ENCODE measurements around the gene OLFM1. TPM values are rescaled to one million over a fixed set of nuclear protein-coding genes. Genes with fewer than 3 reads are reported as not detected.

The OLFM1 gene
- total RNA-seq, 1 experiment from 2014 or later = 0.44 TPM

DNA sequence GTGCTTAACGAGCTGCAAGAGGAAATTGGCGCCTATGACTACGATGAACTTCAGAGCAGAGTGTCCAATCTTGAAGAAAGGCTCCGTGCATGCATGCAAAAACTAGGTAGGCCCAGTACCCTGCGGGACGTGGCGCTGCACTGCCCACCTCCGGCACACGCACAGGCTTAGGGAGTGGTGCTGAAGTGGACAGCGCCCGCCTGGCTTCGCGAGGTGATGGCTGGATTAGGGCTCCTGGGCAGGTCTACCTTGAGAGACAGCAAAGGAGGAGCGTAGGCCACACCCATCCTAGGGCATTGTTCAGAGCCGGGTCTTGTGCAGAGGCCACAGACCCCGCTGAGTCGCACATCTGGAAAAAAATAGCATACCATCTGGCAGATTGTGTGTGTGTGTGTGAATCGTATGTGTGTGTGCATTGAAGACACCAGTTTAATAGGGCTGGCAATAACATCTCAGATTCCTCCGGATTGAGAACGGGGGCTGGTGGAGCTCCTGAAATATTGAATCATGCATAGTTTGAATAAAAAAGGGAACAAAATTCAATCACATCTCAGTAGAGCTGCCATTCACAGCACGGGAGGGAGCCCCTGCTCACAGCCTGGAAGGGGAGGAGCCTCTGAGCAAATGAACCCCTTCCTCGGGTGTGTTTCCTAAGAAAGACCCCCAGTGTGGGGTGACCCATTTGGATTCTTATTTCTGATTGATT, 11.1 kb downstream of the OLFM1 start:
- no peak overlapping the region for H3K4me3 ChIP-seq (ENCODE audit: low read length)
- H2AFZ ChIP-seq (ENCODE audit: low read length) = no peak overlapping the region
- no peak overlapping the region for H3K9ac ChIP-seq (ENCODE audit: low read length)
- no peaks in the 10 kb centered on the region for H3K9me2 ChIP-seq (replicated peaks; ENCODE audit: low read length)
- no peak overlapping the region for H3K4me2 ChIP-seq (ENCODE audit: low read length)
- ATAC-seq (no peak), DNase-seq (peak; percentile 4)
- H4K20me1 ChIP-seq (ENCODE audit: low read length) = no peaks in the 10 kb centered on the region
- TF ChIP-seq, protein P1, sequence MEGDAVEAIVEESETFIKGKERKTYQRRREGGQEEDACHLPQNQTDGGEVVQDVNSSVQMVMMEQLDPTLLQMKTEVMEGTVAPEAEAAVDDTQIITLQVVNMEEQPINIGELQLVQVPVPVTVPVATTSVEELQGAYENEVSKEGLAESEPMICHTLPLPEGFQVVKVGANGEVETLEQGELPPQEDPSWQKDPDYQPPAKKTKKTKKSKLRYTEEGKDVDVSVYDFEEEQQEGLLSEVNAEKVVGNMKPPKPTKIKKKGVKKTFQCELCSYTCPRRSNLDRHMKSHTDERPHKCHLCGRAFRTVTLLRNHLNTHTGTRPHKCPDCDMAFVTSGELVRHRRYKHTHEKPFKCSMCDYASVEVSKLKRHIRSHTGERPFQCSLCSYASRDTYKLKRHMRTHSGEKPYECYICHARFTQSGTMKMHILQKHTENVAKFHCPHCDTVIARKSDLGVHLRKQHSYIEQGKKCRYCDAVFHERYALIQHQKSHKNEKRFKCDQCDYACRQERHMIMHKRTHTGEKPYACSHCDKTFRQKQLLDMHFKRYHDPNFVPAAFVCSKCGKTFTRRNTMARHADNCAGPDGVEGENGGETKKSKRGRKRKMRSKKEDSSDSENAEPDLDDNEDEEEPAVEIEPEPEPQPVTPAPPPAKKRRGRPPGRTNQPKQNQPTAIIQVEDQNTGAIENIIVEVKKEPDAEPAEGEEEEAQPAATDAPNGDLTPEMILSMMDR (conservative IDR thresholded peaks at IDR 0.05; ENCODE audit: low read depth, low read length) = no peak
- no peak for TF ChIP-seq EZH2phosphoT487 (IDR thresholded peaks at IDR 0.05; ENCODE audit: borderline replicate concordance, low read length)
- no peak for TF ChIP-seq EZH2 (IDR thresholded peaks at IDR 0.05; ENCODE audit: low read length, unreplicated experiment)
- H3K27me3 ChIP-seq (ENCODE audit: low read length) = peaks cover 24% of the 10 kb centered on the region
- intact Hi-C loops (cut with micrococcal nuclease) = no loop called here
- H3F3A ChIP-seq (ENCODE audit: low read length, unreplicated experiment) = no peaks in the 10 kb centered on the region
- H3K36me3 ChIP-seq (ENCODE audit: low read depth, low read length) = no peaks in the 10 kb centered on the region
- POLR2A ChIA-PET (ENCODE audit: unreplicated experiment) = no interaction called here
- CTCF ChIA-PET = no interaction called here
- H3K4me1 ChIP-seq (ENCODE audit: insufficient read depth, low read length) = no peaks in the 10 kb centered on the region
- no TSS peak for BruUV-seq (replicated peaks)
- H3K27ac ChIP-seq (ENCODE audit: low read length) = no peak overlapping the region
- H3K9me3 ChIP-seq (ENCODE audit: low read length) = no peaks in the 10 kb centered on the region
- no peaks in the 10 kb centered on the region for H3K79me2 ChIP-seq (ENCODE audit: low read length)

DNA sequence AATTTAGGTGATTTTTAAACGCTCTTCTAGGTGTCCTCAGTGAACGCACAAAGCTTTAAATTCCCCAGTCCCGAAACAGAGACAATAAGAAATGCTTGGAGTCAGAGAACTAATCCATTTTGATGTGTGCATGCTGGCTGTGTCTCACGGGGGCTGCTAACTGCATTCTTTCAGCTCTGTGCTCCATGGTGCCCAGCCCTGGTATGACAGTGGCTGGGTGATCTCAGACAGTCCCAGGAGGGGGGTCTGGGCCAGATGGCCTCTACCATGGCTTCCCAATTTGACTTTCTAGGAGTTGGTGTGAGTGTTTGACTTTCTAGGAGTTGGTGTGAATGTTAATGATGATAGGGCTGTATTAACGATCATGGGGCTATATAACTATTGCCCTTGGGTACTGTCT, 12.1 kb downstream of the OLFM1 start:
- no peaks in the 10 kb centered on the region for H3K79me2 ChIP-seq (ENCODE audit: low read length)
- BruUV-seq (replicated peaks) = no TSS peak
- DNase-seq (no peak), ATAC-seq (no peak)
- CTCF ChIA-PET = no interaction called here
- H3K36me3 ChIP-seq (ENCODE audit: low read depth, low read length) = no peaks in the 10 kb centered on the region
- intact Hi-C loops (cut with micrococcal nuclease) = no loop called here
- no peaks in the 10 kb centered on the region for H4K20me1 ChIP-seq (ENCODE audit: low read length)
- TF ChIP-seq EZH2phosphoT487 (IDR thresholded peaks at IDR 0.05; ENCODE audit: borderline replicate concordance, low read length) = no peak
- no peak for TF ChIP-seq EZH2 (IDR thresholded peaks at IDR 0.05; ENCODE audit: low read length, unreplicated experiment)
- TF ChIP-seq, protein P1 (conservative IDR thresholded peaks at IDR 0.05; ENCODE audit: low read depth, low read length) = no peak
- no peak overlapping the region for H3K4me2 ChIP-seq (ENCODE audit: low read length)
- peaks cover 32% of the 10 kb centered on the region for H3K27me3 ChIP-seq (ENCODE audit: low read length)
- no peak overlapping the region for H3K27ac ChIP-seq (ENCODE audit: low read length)
- no peaks in the 10 kb centered on the region for H3F3A ChIP-seq (ENCODE audit: low read length, unreplicated experiment)
- H3K9ac ChIP-seq (ENCODE audit: low read length) = no peak overlapping the region
- H2AFZ ChIP-seq (ENCODE audit: low read length) = no peak overlapping the region
- no peak overlapping the region for H3K4me3 ChIP-seq (ENCODE audit: low read length)
- POLR2A ChIA-PET (ENCODE audit: unreplicated experiment) = no interaction called here
- H3K9me3 ChIP-seq (ENCODE audit: low read length) = no peaks in the 10 kb centered on the region
- no peaks in the 10 kb centered on the region for H3K4me1 ChIP-seq (ENCODE audit: insufficient read depth, low read length)
- H3K9me2 ChIP-seq (replicated peaks; ENCODE audit: low read length) = no peaks in the 10 kb centered on the region

DNA sequence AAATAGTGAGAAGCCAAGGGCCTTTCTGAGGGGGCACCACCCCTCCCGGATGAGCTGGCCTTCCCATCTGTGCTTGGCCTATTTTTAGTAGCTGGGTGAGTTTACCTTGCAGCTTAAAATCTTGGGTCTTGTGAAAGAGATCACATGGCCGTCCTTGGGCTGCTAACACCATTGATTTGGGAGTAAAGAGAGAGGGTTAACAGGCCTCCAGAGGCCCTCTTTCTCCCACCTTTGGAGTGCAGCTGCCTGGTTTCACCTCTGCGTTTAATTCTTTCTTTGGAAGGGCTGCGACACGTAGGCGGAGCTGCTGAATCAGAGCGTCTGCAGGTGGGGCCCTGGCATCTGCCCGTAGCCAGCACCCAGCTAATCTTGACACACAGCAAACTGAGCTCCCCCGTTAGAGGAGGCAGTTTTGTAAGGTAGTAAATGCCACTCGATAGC, 12.8 kb downstream of the OLFM1 start:
- Histone ChIP-seq H3K9me3 (ENCODE audit: low read length) (no peaks in the 10 kb centered on the region), H2AFZ (ENCODE audit: low read length) (no peak overlapping the region), H3K27me3 (ENCODE audit: low read length) (peaks cover 32% of the 10 kb centered on the region), H3K4me3 (ENCODE audit: low read length) (no peak overlapping the region), H3K9ac (ENCODE audit: low read length) (no peak overlapping the region), H3K36me3 (ENCODE audit: low read depth, low read length) (no peaks in the 10 kb centered on the region), H3K79me2 (ENCODE audit: low read length) (no peaks in the 10 kb centered on the region), H3F3A (ENCODE audit: low read length, unreplicated experiment) (no peaks in the 10 kb centered on the region), H3K4me1 (ENCODE audit: insufficient read depth, low read length) (no peaks in the 10 kb centered on the region), H4K20me1 (ENCODE audit: low read length) (no peaks in the 10 kb centered on the region), H3K4me2 (ENCODE audit: low read length) (no peak overlapping the region), H3K27ac (ENCODE audit: low read length) (no peak overlapping the region), H3K9me2 (replicated peaks; ENCODE audit: low read length) (no peaks in the 10 kb centered on the region)
- POLR2A ChIA-PET (ENCODE audit: unreplicated experiment) = no interaction called here
- CTCF ChIA-PET = no interaction called here
- DNase-seq (no peak), ATAC-seq (no peak)
- no TSS peak for BruUV-seq (replicated peaks)
- intact Hi-C loops (cut with micrococcal nuclease) = no loop called here
- TF ChIP-seq, protein P1 (conservative IDR thresholded peaks at IDR 0.05; ENCODE audit: low read depth, low read length) = no peak
- no peak for TF ChIP-seq EZH2phosphoT487 (IDR thresholded peaks at IDR 0.05; ENCODE audit: borderline replicate concordance, low read length)
- no peak for TF ChIP-seq EZH2 (IDR thresholded peaks at IDR 0.05; ENCODE audit: low read length, unreplicated experiment)

Data from PC-3 (cell line).